Right renal pelvis (tissue), 4 donors: ENCODE measurements around the gene ADCY2. TPM values are rescaled to one million over a fixed set of nuclear protein-coding genes. Genes with fewer than 3 reads are reported as not detected.

Experiments
- DNase-seq, 4 donors: peaks; one replicate each; pipeline ENCODE4 v3.0.0-alpha.2; 2013; ENCODE audit warnings: low read depth in 4 of 4, low spot score in 3 of 4, missing footprints in 1 of 4
- polyA plus RNA-seq, 4 donors: library from polyadenylated mRNA; unstranded; fragments of 120-200 nt; gene quantifications; one replicate each; pipeline ENCODE4 v1.2.1, GENCODE V29; 2013; ENCODE audit not compliant: insufficient read length in 4 of 4

ADCY2 gene
- polyA plus RNA-seq, 4 donors, result 4.3 to 6.7 (median 5.7) TPM

GRCh38 chr5:7763621-7764072 is 367.7 kb downstream of the ADCY2 start:
- DNase-seq, result no peak

GRCh38 chr5:7764452-7764851 is 368.5 kb downstream of the ADCY2 start:
- no peak for DNase-seq

GRCh38 chr5:7770436-7770835 is 374.5 kb downstream of the ADCY2 start:
- DNase-seq, result no peak

- DNase-seq, result no peak
Measured at GRCh38 chr5:7772141-7772540, 376.2 kb downstream of the ADCY2 start.

DNA sequence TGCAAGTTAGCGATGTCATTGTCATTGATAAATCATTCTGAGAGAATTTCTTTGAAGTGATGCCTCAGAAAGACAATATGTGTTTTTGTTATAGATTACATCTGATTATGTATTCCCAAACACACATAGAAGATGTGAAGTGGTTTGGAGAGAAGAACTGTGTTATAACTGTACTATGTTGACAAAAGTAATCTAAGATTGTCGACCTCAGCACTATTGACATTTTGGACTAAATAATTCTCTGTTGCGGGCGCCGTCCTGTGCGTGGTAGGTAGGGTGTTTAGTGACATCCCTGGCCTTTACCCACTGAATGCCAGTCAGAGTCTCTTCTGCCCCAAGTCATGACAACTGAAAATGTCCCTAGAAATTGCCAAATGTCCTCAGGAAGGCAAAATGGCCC is 377.2 kb downstream of the ADCY2 start:
- no peak for DNase-seq

GRCh38 chr5:7776442-7776841 is 380.5 kb downstream of the ADCY2 start:
- DNase-seq, result no peak

- no peak for DNase-seq
Measured at GRCh38 chr5:7779019-7780005, 383.4 kb downstream of the ADCY2 start.

- DNase-seq, result no peak
Measured at GRCh38 chr5:7781899-7782298, 386.0 kb downstream of the ADCY2 start.

DNA sequence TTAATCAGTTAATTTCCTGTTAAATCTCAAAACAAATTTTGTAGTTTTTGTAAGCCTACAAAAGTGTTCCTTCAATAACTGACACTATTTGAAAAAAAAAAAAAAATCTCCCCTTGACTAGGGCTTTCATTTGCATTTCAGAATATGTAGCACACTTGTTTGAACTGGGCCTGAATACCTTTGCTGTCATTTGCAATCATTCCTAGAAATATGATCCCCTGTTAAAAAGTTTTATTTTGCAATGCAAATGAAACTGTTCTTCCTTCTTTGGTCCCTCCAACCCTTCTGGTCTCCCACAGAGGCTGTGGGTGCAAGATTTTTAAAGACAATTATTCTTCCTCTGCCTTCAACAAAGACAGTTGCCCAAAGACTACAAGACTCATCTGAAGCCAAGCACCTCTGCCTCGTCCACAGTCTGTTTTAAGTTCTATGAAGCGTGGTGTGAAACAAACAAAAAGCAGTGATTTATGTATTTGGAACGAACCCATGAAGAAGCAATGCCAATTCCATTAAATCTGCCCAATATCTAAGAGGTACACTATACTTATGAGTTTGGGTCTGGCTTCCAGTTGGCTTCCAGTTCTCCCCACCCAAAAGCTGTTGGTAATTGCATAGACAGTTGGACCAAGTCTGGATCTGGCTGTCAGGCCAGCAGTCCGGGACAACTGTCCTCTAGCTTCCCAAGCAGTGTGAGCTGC is 388.9 kb downstream of the ADCY2 start:
- DNase-seq, result no peak

DNA sequence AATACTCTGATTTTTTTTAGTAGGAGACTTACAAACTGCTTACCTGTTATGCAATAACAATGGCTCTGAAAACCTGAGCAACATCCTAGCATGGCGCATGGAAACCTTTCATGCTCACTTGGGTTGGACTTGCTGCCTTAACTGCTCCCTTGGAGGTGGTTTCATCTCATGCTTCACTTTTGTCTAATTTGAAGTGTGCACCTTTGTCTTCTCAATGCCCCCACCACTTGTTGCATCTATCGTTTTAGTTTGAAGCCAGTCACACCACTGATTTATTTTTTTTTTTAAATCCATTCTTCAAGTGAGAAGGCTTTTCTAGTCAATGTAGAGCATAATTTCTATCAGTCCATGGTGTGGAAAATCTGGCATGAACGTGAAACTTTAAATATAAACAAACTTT is 391.8 kb downstream of the ADCY2 start:
- no peak for DNase-seq

GRCh38 chr5:7789567-7789966 is 393.6 kb downstream of the ADCY2 start:
- DNase-seq, result no peak

- no peak for DNase-seq
Measured at GRCh38 chr5:7793895-7794294, 398.0 kb downstream of the ADCY2 start.

DNA sequence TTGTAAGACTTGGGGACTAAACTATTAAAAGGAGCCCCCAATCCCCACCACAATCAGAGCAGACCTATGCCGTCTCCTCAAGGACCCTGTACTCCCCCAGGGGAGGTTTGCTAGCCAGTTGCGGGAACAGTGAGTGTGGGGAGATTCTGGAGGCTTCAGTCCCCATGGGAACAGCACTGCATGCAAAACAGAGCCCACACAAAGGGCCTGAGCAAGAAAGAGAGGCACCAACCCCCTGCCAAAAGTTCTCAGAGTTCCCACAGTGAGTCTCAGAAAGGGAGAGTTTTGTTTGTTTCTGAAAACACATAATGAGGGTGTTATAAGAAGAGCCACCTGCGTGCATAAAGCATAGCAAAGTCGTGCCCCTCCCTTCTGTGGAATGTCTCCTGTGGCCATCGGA is 398.4 kb downstream of the ADCY2 start:
- DNase-seq, result no peak

GRCh38 chr5:7794823-7795222 is 398.9 kb downstream of the ADCY2 start:
- no peak for DNase-seq

GRCh38 chr5:7795306-7795705 is 399.4 kb downstream of the ADCY2 start:
- DNase-seq, result no peak

GRCh38 chr5:7801891-7802614 is 406.1 kb downstream of the ADCY2 start:
- no peak for DNase-seq

DNA sequence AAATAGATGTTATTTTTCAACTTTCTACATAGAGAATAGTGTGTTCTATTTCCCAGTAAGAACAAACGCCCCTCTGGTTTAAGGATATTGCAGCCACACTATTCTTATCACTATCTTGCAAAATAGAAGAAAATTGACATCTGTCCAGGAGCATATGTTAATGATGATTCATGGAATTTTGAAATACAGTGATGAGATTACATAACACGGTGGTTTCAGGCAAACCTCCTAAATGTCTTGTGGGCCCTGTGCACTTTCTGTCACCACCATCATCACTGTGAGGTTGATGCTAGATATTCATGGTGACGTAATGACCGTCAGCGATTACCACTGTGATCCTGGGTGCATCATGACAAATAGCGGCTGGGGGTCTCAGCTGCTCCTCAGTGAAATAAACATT is 406.9 kb downstream of the ADCY2 start:
- no peak for DNase-seq

DNA sequence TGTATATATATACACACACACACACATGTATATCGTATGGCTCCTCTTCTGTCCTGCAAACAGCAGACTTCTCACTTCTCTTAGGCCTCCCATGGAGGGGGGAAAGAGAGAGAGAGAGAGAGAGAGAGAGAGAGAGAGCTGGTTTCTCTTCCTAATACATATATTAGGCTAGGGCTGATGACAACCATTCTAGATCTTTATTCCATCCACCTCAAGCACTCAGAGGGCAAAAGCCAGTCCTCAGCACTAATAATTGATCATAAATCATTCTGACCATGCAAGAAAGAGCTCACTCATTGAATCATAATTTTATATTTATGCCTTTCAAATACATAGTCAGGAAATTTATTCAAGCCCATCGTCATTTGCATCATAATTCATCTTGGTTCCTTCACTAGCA is 408.0 kb downstream of the ADCY2 start:
- no peak for DNase-seq

- DNase-seq, result no peak
Measured at GRCh38 chr5:7805379-7805778, 409.4 kb downstream of the ADCY2 start.

DNA sequence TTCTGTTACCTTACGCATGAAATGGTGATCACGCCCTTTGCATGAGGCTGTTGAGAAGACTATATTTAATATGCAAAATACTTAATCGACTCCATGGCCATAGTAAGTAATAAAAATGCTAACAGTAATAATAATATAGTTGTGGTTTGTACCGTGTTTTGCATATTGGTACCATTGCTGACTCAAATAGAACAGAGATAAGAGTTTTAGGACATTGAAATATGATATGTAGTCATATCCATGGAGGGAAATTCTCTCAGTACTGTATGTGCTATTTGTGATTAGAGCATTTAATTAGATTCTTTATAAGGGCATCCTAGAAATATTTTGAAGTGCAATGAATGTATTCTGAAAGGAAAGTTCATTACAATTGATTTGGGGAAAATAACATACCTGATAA is 413.1 kb downstream of the ADCY2 start:
- DNase-seq, result no peak

DNA sequence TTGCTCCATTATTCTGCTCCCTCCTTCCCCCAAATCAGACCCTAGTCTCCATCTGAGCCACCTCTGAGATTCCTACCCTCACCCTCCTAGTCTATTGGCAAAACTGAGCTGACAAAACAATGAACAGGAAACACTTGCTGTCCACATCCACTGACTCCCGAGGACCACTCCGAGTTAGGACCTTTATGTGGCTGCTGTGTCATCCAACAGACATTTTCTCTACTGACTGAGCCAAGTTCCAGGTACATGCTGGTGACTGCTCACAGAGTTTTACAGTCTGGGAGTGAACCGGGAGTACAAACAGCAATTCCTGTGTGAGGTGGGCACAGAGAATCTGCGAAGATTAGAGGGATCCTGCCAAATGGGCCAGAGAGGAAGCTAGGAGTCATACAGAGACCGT is 415.8 kb downstream of the ADCY2 start:
- no peak for DNase-seq
